H9 (cell line): ENCODE data around the gene PGF. TPM values are rescaled to one million over a fixed set of nuclear protein-coding genes. Genes with fewer than 3 reads are reported as not detected.

ENCODE experiments used
- DNase-seq: peaks from one replicate; pipeline ENCODE4 v3.0.0-alpha.2; 2017
- H2AFZ ChIP-seq: one replicate; pipeline ENCODE4 v1.6.1; 2013; ENCODE audit warnings: mild to moderate bottlenecking, low read length, control low read depth, moderate library complexity
- H2AK5ac ChIP-seq: 2 replicates; pipeline ENCODE4 v1.6.1; 2013; ENCODE audit warnings: low read length, control low read depth, mixed read lengths; ENCODE audit not compliant: insufficient read length
- H2BK120ac ChIP-seq: one replicate; pipeline ENCODE4 v1.6.1; 2013; ENCODE audit warnings: low read depth, mild to moderate bottlenecking, low read length, control low read depth, inconsistent platforms; ENCODE audit not compliant: poor library complexity, severe bottlenecking
- H2BK12ac ChIP-seq: 2 replicates; pipeline ENCODE4 v1.6.1; 2013; ENCODE audit warnings: low read length, control low read depth, mixed read lengths, low read depth; ENCODE audit not compliant: insufficient read length
- H2BK15ac ChIP-seq: 2 replicates; pipeline ENCODE4 v1.6.1; 2013; ENCODE audit warnings: low read depth, low read length, control low read depth
- H2BK20ac ChIP-seq: one replicate; pipeline ENCODE4 v1.6.1; 2013; ENCODE audit warnings: low read depth, mild to moderate bottlenecking, low read length, control low read depth, inconsistent platforms; ENCODE audit not compliant: poor library complexity, severe bottlenecking
- H2BK5ac ChIP-seq: 2 replicates; pipeline ENCODE4 v1.6.1; 2013; ENCODE audit warnings: low read length, control low read depth, mixed read lengths; ENCODE audit not compliant: insufficient read length
- H3K14ac ChIP-seq: 2 replicates; pipeline ENCODE4 v1.6.1; 2013; ENCODE audit warnings: low read length, control low read depth; ENCODE audit not compliant: insufficient read depth
- H3K18ac ChIP-seq: 2 replicates; pipeline ENCODE4 v1.6.1; 2013; ENCODE audit warnings: low read depth, mild to moderate bottlenecking, mixed read lengths, low read length, control low read depth; ENCODE audit not compliant: insufficient read length
- H3K23ac ChIP-seq: 2 replicates; pipeline ENCODE4 v1.6.1; 2013; ENCODE audit warnings: low read length, control low read depth, mixed read lengths, low read depth; ENCODE audit not compliant: insufficient read length
- H3K23me2 ChIP-seq: 2 replicates; pipeline ENCODE4 v1.6.1; 2013; ENCODE audit warnings: low read depth, mild to moderate bottlenecking, mixed read lengths, low read length, control low read depth; ENCODE audit not compliant: insufficient read length, poor library complexity, severe bottlenecking
- H3K27ac ChIP-seq: 2 replicates; pipeline ENCODE4 v1.5.1; 2013; ENCODE audit warnings: low read length, control low read depth, mixed read lengths, low read depth; ENCODE audit not compliant: insufficient read length
- H3K27me3 ChIP-seq: 2 replicates; pipeline ENCODE4 v1.6.1; 2013; ENCODE audit warnings: low read length, control low read depth, inconsistent platforms; ENCODE audit not compliant: insufficient read depth
- H3K4ac ChIP-seq: 2 replicates; pipeline ENCODE4 v1.6.1; 2013; ENCODE audit warnings: low read depth, mild to moderate bottlenecking, control low read depth, inconsistent platforms, low read length, moderate library complexity
- H3K4me1 ChIP-seq: 2 replicates; pipeline ENCODE4 v1.6.1; 2013; ENCODE audit warnings: low read length, control low read depth, inconsistent platforms; ENCODE audit not compliant: insufficient read depth
- H3K4me2 ChIP-seq: 2 replicates; pipeline ENCODE4 v1.6.1; 2013; ENCODE audit warnings: low read length, control low read depth, mixed read lengths; ENCODE audit not compliant: insufficient read length, insufficient read depth
- H3K56ac ChIP-seq: 2 replicates; pipeline ENCODE4 v1.6.1; 2013; ENCODE audit warnings: low read depth, mild to moderate bottlenecking, mixed read lengths, low read length, control low read depth; ENCODE audit not compliant: insufficient read length
- H3K79me1 ChIP-seq: 2 replicates; pipeline ENCODE4 v1.6.1; 2013; ENCODE audit warnings: low read depth, mild to moderate bottlenecking, moderate library complexity, low read length, control low read depth, inconsistent platforms; ENCODE audit not compliant: insufficient read depth, poor library complexity, severe bottlenecking
- H3K79me2 ChIP-seq: 2 replicates; pipeline ENCODE4 v1.6.1; 2013; ENCODE audit warnings: low read length, control low read depth, inconsistent platforms; ENCODE audit not compliant: insufficient read depth
- H3K9ac ChIP-seq: 2 replicates; pipeline ENCODE4 v1.6.1; 2013; ENCODE audit warnings: low read length, control low read depth, mixed read lengths; ENCODE audit not compliant: insufficient read length; ENCODE audit errors: extremely low read depth
- H3K9me3 ChIP-seq: one replicate; pipeline ENCODE4 v1.6.1; 2013; ENCODE audit warnings: low read depth, low read length, inconsistent platforms; ENCODE audit not compliant: control insufficient read depth
- H3T11ph ChIP-seq: one replicate; pipeline ENCODE4 v1.6.1; 2013; ENCODE audit warnings: mild to moderate bottlenecking, low read length, control low read depth, inconsistent platforms
- H4K20me1 ChIP-seq: one replicate; pipeline ENCODE4 v1.6.1; 2013; ENCODE audit not compliant: control insufficient read depth, insufficient read length, insufficient read depth
- H4K5ac ChIP-seq: 2 replicates; pipeline ENCODE4 v1.6.1; 2013; ENCODE audit warnings: low read depth, mild to moderate bottlenecking, mixed read lengths, low read length, control low read depth; ENCODE audit not compliant: insufficient read length
- H4K8ac ChIP-seq: replicated peaks from 2 replicates; pipeline ENCODE4 v1.6.1; 2013; ENCODE audit warnings: low read length, control low read depth, mixed read lengths, low read depth; ENCODE audit not compliant: insufficient read length
- H4K91ac ChIP-seq: 2 replicates; pipeline ENCODE4 v1.6.1; 2013; ENCODE audit warnings: low read depth, mild to moderate bottlenecking, moderate library complexity, mixed read lengths, low read length, control low read depth; ENCODE audit not compliant: insufficient read length
- H3K27ac Mint-ChIP-seq, 3 experiments: 2 replicates in 2 of 3; 3 replicates in 1 of 3; pipeline ENCODE4 v1.8.0; 2020 to 2021; ENCODE audit warnings: mixed read lengths in 3 of 3, mild to moderate bottlenecking in 1 of 3, moderate library complexity in 1 of 3
- H3K27me3 Mint-ChIP-seq: 2 replicates; pipeline ENCODE4 v1.8.0; 2021; ENCODE audit warnings: low read depth, mild to moderate bottlenecking, moderate library complexity, mixed read lengths
- H3K36me3 Mint-ChIP-seq, 3 experiments: 2 replicates in 2 of 3; 3 replicates in 1 of 3; pipeline ENCODE4 v1.8.0; 2020 to 2021; ENCODE audit warnings: low read depth in 3 of 3, mixed read lengths in 3 of 3; ENCODE audit not compliant: insufficient read depth in 1 of 3
- H3K4me1 Mint-ChIP-seq, 2 experiments: 2 replicates each; pipeline ENCODE4 v1.8.0; 2020; ENCODE audit warnings: mixed read lengths in 2 of 2
- H3K4me3 Mint-ChIP-seq, 2 experiments: 2 replicates in 1 of 2; 3 replicates in 1 of 2; pipeline ENCODE4 v1.8.0; 2020 to 2021; ENCODE audit warnings: mild to moderate bottlenecking in 2 of 2, mixed read lengths in 2 of 2, moderate library complexity in 1 of 2
- H3K9me3 Mint-ChIP-seq, 2 experiments: 2 replicates in 1 of 2; 3 replicates in 1 of 2; pipeline ENCODE4 v1.8.0; 2020; ENCODE audit warnings: mild to moderate bottlenecking in 2 of 2, mixed read lengths in 2 of 2, moderate library complexity in 1 of 2
- CTCF ChIP-seq: fragments of 200-600 bp; sonication (generic); conservative IDR thresholded peaks from 3 replicates; pipeline ENCODE4 v1.8.0; 2021; ENCODE audit warnings: antibody characterized with exemption, mild to moderate bottlenecking
- WGBS: extraction: QIAGEN DNeasy Blood & Tissue Kit; methylation state at CpG from one replicate; pipeline ENCODE4 v1.1.7; 2013; ENCODE audit warnings: missing lambda C conversion rate, low lambda C conversion rate, mixed read lengths; ENCODE audit not compliant: insufficient read length; ENCODE audit errors: extremely low coverage; 5-methylcytosine and 5-hydroxymethylcytosine counted together
- total RNA-seq: library from RNA; stranded (reverse); gene quantifications from 2 replicates; pipeline ENCODE4 v1.2.1, GENCODE V29; 2021

Gene PGF
- total RNA-seq, 1 experiment from 2014 or later: 2.3 TPM

DNA sequence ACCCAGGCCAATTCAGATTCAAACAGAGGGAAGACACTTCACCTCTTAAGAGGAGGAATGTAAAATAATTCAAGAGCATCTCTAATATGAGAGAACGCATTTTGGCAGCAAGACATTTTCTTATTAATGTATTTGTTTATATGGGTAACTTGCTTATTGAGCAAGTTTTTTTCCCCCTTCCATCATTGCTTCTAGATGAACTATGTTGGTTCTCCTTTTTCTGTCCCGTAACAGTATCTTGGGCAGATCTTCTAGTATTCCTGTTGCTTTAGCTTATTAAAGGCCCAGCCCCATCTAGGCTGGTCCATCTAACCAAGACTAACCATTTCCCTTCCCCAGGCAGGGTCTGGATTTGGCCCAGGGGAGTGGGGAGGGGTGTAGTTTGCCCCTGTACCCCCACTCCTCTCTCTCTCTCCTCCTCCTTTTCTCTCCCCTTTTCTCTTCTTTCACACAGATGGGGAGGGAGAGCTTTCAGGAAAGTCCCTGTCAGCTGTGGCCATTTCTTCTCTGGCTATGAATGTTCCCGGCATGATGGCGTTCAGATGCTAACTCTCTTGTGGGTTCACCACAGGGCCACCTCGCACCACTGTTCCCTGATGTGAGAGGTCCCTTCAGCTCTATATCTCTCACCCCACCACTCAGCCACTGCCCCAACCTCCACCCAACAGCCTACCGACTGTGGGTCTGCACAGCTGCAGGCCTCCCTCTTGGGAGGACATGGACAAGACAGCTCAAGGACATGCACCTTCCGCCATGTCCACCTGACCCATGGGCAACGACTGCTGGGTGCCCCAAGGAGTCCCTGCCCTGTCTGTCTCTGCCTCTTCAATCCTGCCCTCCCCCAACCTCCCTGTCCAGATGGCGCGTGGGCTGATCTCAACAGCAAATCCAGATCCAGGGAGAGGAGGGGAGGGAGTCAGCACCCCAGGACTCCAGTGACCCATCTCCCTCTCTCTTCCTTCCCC, 16.6 kb downstream of the PGF start:
- H3K27ac ChIP-seq: no peak overlapping the region
- no peak overlapping the region for H3K56ac ChIP-seq
- H3K4me3 Mint-ChIP-seq: no peak overlapping the region
- no peak overlapping the region for H3K23ac ChIP-seq
- no peaks in the 10 kb centered on the region for H3K36me3 Mint-ChIP-seq
- H3K27ac Mint-ChIP-seq: peak overlapping the region in 1 of 3 experiments; percentile 77; a peak in 1 of 7 replicates
- no peak overlapping the region for H2AK5ac ChIP-seq
- peaks cover 2 to 11% of the 10 kb centered on the region in 2 experiments; a peak in 1 of 4 replicates for H3K4me1 Mint-ChIP-seq
- no peak for DNase-seq
- no peaks in the 10 kb centered on the region for H4K20me1 ChIP-seq
- H3K4me2 ChIP-seq: no peak overlapping the region
- no peaks in the 10 kb centered on the region for H3K79me2 ChIP-seq
- no peak for TF ChIP-seq CTCF
- H3K27me3 ChIP-seq: no peaks in the 10 kb centered on the region
- H3K4ac ChIP-seq: no peak overlapping the region
- no peak overlapping the region for H3K9ac ChIP-seq
- peaks cover 2% of the 10 kb centered on the region for H3K23me2 ChIP-seq
- H3T11ph ChIP-seq: no peak overlapping the region
- no peak overlapping the region for H2BK15ac ChIP-seq
- H4K91ac ChIP-seq: no peak overlapping the region
- H3K9me3 ChIP-seq: no peaks in the 10 kb centered on the region
- H3K14ac ChIP-seq: peak overlapping the region; percentile 46; the same call in 1 of the 2 replicates
- H2AFZ ChIP-seq: no peak overlapping the region
- no CpG with 5 or more reads among the region's 10 CpGs for WGBS
- no peak overlapping the region for H2BK120ac ChIP-seq
- H2BK20ac ChIP-seq: no peak overlapping the region
- H3K4me1 ChIP-seq: no peaks in the 10 kb centered on the region
- no peak overlapping the region for H2BK5ac ChIP-seq
- H3K27me3 Mint-ChIP-seq: no peaks in the 10 kb centered on the region; the same call in 1 of the 2 replicates
- H3K79me1 ChIP-seq: no peaks in the 10 kb centered on the region
- no peak overlapping the region for H3K18ac ChIP-seq
- no peaks in the 10 kb centered on the region for H3K9me3 Mint-ChIP-seq
- H4K8ac ChIP-seq: no peak overlapping the region
- H2BK12ac ChIP-seq: no peak overlapping the region
- H4K5ac ChIP-seq: no peak overlapping the region
